IMR-90 (cell line): ENCODE measurements around the gene CAV3. TPM values are rescaled to one million over a fixed set of nuclear protein-coding genes. Genes with fewer than 3 reads are reported as not detected.
A peak's percentile ranks its signal among the peaks of the same experiment; 100 is the strongest.

Experiments used
- ATAC-seq: fragments of 200-7000 bp; cut with Tn5 transposase; 2 replicates; pipeline ENCODE4 v1.9.1; 2020; ENCODE audit warnings: low read depth, mild to moderate bottlenecking, moderate library complexity
- BruUV-seq: library from RNA; stranded (reverse); fragments of 400-500 nt; replicated peaks from 2 replicates; lab custom pipeline; 2021; lab: Mats Ljungman, UMichigan
- CTCF ChIA-PET: fragments of 300-600 bp; formaldehyde crosslinking; extraction: SDS; loops from one replicate; lab custom pipeline; 2021; ENCODE audit warnings: antibody characterized with exemption; lab: Yijun Ruan, JAX
- POLR2A ChIA-PET: fragments of 300-600 bp; sonication (Branson Sonifier 250); formaldehyde crosslinking; loops from one replicate; lab custom pipeline; 2022; ENCODE audit warnings: antibody characterized with exemption; ENCODE audit not compliant: unreplicated experiment; lab: Charles Lee
- DNase-seq: peaks from one replicate; pipeline ENCODE4 v3.0.0; 2013
- H2AFZ ChIP-seq: replicated peaks from 2 replicates; pipeline ENCODE3; 2013; ENCODE audit warnings: low read length, mild to moderate bottlenecking; ENCODE audit not compliant: poor library complexity
- H2AK5ac ChIP-seq: 2 replicates; pipeline ENCODE4 v1.6.1; 2013; ENCODE audit warnings: low read depth, low read length, inconsistent platforms
- H2AK9ac ChIP-seq: replicated peaks from 2 replicates; pipeline ENCODE3; 2013; ENCODE audit warnings: mild to moderate bottlenecking, low read depth, low read length, moderate library complexity; ENCODE audit not compliant: poor library complexity
- H2BK120ac ChIP-seq: 2 replicates; pipeline ENCODE4 v1.6.1; 2013; ENCODE audit warnings: low read depth, low read length, inconsistent platforms
- H2BK15ac ChIP-seq: 3 replicates; pipeline ENCODE4 v1.6.1; 2013; ENCODE audit warnings: low read depth, low read length, inconsistent platforms
- H2BK20ac ChIP-seq: 2 replicates; pipeline ENCODE4 v1.6.1; 2013; ENCODE audit warnings: low read depth, mild to moderate bottlenecking, inconsistent platforms, low read length, moderate library complexity
- H2BK5ac ChIP-seq: 2 replicates; pipeline ENCODE4 v1.6.1; 2013; ENCODE audit warnings: mild to moderate bottlenecking, low read depth, low read length, inconsistent platforms; ENCODE audit not compliant: poor library complexity, severe bottlenecking
- H3K14ac ChIP-seq: replicated peaks from 2 replicates; pipeline ENCODE4 v1.6.1; 2013; ENCODE audit warnings: low read depth, low read length, inconsistent platforms
- H3K18ac ChIP-seq: 2 replicates; pipeline ENCODE4 v1.6.1; 2013; ENCODE audit warnings: low read depth, low read length, control low read depth
- H3K23ac ChIP-seq: 2 replicates; pipeline ENCODE4 v1.6.1; 2013; ENCODE audit warnings: low read depth, low read length, inconsistent platforms
- H3K27ac ChIP-seq: 2 replicates; pipeline ENCODE4 v1.5.1; 2013; ENCODE audit warnings: mild to moderate bottlenecking, control low read depth, low read length; ENCODE audit not compliant: insufficient read depth
- H3K27me3 ChIP-seq: 2 replicates; pipeline ENCODE4 v1.6.1; 2013; ENCODE audit warnings: low read length; ENCODE audit not compliant: control insufficient read depth, insufficient read depth
- H3K36me3 ChIP-seq: 2 replicates; pipeline ENCODE4 v1.6.1; 2013; ENCODE audit warnings: low read length, mixed read lengths; ENCODE audit not compliant: control insufficient read depth, insufficient read depth
- H3K4ac ChIP-seq: 2 replicates; pipeline ENCODE4 v1.6.1; 2013; ENCODE audit warnings: low read depth, low read length, inconsistent platforms
- H3K4me1 ChIP-seq: 2 replicates; pipeline ENCODE4 v1.6.1; 2013; ENCODE audit warnings: low read length, mixed read lengths; ENCODE audit not compliant: control insufficient read depth, insufficient read depth
- H3K4me2 ChIP-seq: 2 replicates; pipeline ENCODE4 v1.6.1; 2013; ENCODE audit warnings: low read depth, mild to moderate bottlenecking, control low read depth, low read length, moderate library complexity
- H3K4me3 ChIP-seq: 2 replicates; pipeline ENCODE4 v1.5.1; 2013; ENCODE audit warnings: low read depth, mild to moderate bottlenecking, control low read depth, low read length, moderate library complexity; ENCODE audit not compliant: insufficient read depth
- H3K56ac ChIP-seq: 2 replicates; pipeline ENCODE4 v1.6.1; 2013; ENCODE audit warnings: low read length, inconsistent platforms; ENCODE audit not compliant: insufficient read depth; ENCODE audit errors: extremely low read depth
- H3K79me1 ChIP-seq, 2 experiments: 2 replicates each; pipeline ENCODE4 v1.6.1; 2013; ENCODE audit warnings: low read length in 2 of 2, inconsistent platforms in 1 of 2, low read depth in 1 of 2
- H3K9ac ChIP-seq: 2 replicates; pipeline ENCODE4 v1.6.1; 2013; ENCODE audit warnings: low read depth, low read length, control low read depth
- H3K9me1 ChIP-seq: 2 replicates; pipeline ENCODE4 v1.6.1; 2013; ENCODE audit warnings: low read length, inconsistent platforms; ENCODE audit not compliant: insufficient read depth
- H3K9me3 ChIP-seq: 2 replicates; pipeline ENCODE4 v1.6.1; 2013; ENCODE audit warnings: low read length; ENCODE audit not compliant: control insufficient read depth, insufficient read depth
- H4K20me1 ChIP-seq: 2 replicates; pipeline ENCODE4 v1.6.1; 2013; ENCODE audit warnings: low read length, inconsistent platforms; ENCODE audit not compliant: insufficient read depth
- H4K5ac ChIP-seq: 2 replicates; pipeline ENCODE4 v1.6.1; 2013; ENCODE audit warnings: mild to moderate bottlenecking, low read depth, low read length, control low read depth
- H4K8ac ChIP-seq, 2 experiments: 2 replicates each; pipeline ENCODE4 v1.6.1; 2013; ENCODE audit warnings: low read depth in 2 of 2, low read length in 2 of 2, control low read depth in 1 of 2, inconsistent platforms in 1 of 2
- H4K91ac ChIP-seq: 2 replicates; pipeline ENCODE4 v1.6.1; 2013; ENCODE audit warnings: low read depth, low read length, inconsistent platforms; ENCODE audit not compliant: insufficient read depth
- BHLHE40 ChIP-seq: fragments of 150-350 bp; IDR thresholded peaks from 2 replicates; pipeline ENCODE4 v1.6.1; 2016; ENCODE audit warnings: mild to moderate bottlenecking, low read depth, low read length
- CEBPB ChIP-seq: IDR thresholded peaks from 2 replicates; pipeline ENCODE4 v1.6.1; 2012; ENCODE audit warnings: low read depth, low read length, improper control_type of control experiment
- RAD21 ChIP-seq: IDR thresholded peaks from 2 replicates; pipeline ENCODE4 v1.6.1; 2012; ENCODE audit warnings: low read length, improper control_type of control experiment
- RCOR1 ChIP-seq: IDR thresholded peaks from 2 replicates; pipeline ENCODE4 v1.6.1; 2012; ENCODE audit warnings: mild to moderate bottlenecking, low read length, improper control_type of control experiment; ENCODE audit not compliant: insufficient replicate concordance
- RFX5 ChIP-seq: IDR thresholded peaks from 2 replicates; pipeline ENCODE4 v1.8.0; 2012; ENCODE audit warnings: low read depth, mild to moderate bottlenecking, low read length, moderate library complexity
- WGBS, 2 experiments: methylation state at CpG; one replicate each; pipeline versions ENCODE4 v1.1.5 to v1.1.7; 2013; ENCODE audit warnings: missing lambda C conversion rate in 2 of 2; ENCODE audit not compliant: insufficient read length in 1 of 2; ENCODE audit errors: extremely low coverage in 2 of 2; 5-methylcytosine and 5-hydroxymethylcytosine counted together
- dilution Hi-C: fragments of 300-500 bp; cut with HindIII; formaldehyde crosslinking; loops from one replicate; pipeline ENCODE4 v1.14.3; 2018; ENCODE audit warnings: low sequenced_read_pairs; ENCODE audit not compliant: unreplicated experiment
- in situ Hi-C: fragments of 300-500 bp; cut with MboI; formaldehyde crosslinking; loops from 3 replicates; pipeline ENCODE4 v1.14.3; 2019; ENCODE audit warnings: low sequenced_read_pairs, inconsistent platforms, mixed read lengths
- intact Hi-C: fragments of 100-400 bp; cut with micrococcal nuclease; formaldehyde crosslinking; loops from 2 replicates; pipeline ENCODE4 v1.10.0; 2022
- polyA plus RNA-seq, 3 experiments: library from polyadenylated mRNA; depleted of rRNA; stranded (reverse); fragments of >200 nt; gene quantifications; 2 replicates each; pipeline ENCODE4 v1.2.3, GENCODE V29; 2012; ENCODE audit warnings: low replicate concordance in 1 of 3
- total RNA-seq: library from RNA; depleted of rRNA; stranded (reverse); fragments of >200 nt; gene quantifications from 2 replicates; pipeline ENCODE4 v1.2.3, GENCODE V29; 2012

The CAV3 gene
- total and polyA plus RNA-seq, 2 of the 4 experiments (the other 2 are of a cell fraction): 0.17 to 0.36 TPM

DNA sequence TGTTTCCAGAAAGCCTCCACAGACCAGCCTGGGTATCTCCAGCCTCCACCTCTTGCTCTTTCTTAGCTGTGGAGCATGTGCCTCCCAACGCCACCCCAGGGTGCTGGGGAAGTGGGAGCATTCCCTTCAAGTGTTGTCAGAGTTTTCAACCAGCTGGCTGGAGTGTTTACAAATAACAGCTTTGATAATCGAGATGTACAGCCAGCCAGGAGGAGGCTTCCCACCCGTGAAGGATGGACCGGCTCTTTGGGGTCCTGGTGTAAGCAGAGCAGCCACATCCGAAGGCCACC lies 44.3 kb downstream of the CAV3 start:
- Histone ChIP-seq H4K5ac (no peak overlapping the region), H3K79me1 (no peaks in the 10 kb centered on the region), H4K91ac (no peak overlapping the region), H2BK20ac (no peak overlapping the region), H3K27me3 (no peaks in the 10 kb centered on the region), H3K9me1 (0 out of 2 replicates have a peak, but pooled peaks cover 6% of the 10 kb centered on the region), H3K56ac (no peak overlapping the region), H2BK15ac (no peak overlapping the region), H4K20me1 (no peaks in the 10 kb centered on the region), H4K8ac (peak overlapping the region in 1 of 2 experiments; percentile 0; a peak in 1 of 4 replicates), H3K14ac (peak overlapping the region; percentile 45; the same call in 1 of the 2 replicates), H3K4me1 (peaks cover 4% of the 10 kb centered on the region), H3K9ac (no peak overlapping the region), H2AFZ (peak overlapping the region; percentile 52), H3K4ac (peak overlapping the region; percentile 7; the same call in 1 of the 2 replicates), H3K23ac (no peak overlapping the region), H3K18ac (no peak overlapping the region; the same call in 1 of the 2 replicates), H3K36me3 (no peaks in the 10 kb centered on the region), H2BK5ac (peak overlapping the region; percentile 69), H3K9me3 (no peaks in the 10 kb centered on the region), H3K4me2 (no peak overlapping the region), H3K27ac (no peak overlapping the region), H2BK120ac (0 out of 2 replicates have a peak overlapping the region, but pooled peaks have one; percentile 26), H3K4me3 (no peak overlapping the region), H2AK9ac (peak overlapping the region; percentile 60), H2AK5ac (no peak overlapping the region)
- BruUV-seq: no TSS peak
- ChIA-PET POLR2A (no interaction called here), CTCF (interaction anchor here (0.6 to 1.9 kb wide), 2 partner anchors 8 to 377 kb away, joined by 3 to 7 read pairs; partner anchors contain the start of gene OXTR)
- dilution Hi-C loops (no loop called here), intact Hi-C loops (no loop called here), in situ Hi-C loops (loop anchor here (10.0 to 25.0 kb wide), 2 partner anchors 187 to 534 kb away; partner anchors contain the start of gene RAD18)
- DNase-seq (no peak), ATAC-seq (no peak; the same call in 1 of the 2 replicates)
- TF ChIP-seq RFX5 (no peak), CEBPB (no peak), RAD21 (no peak), RCOR1 (no peak), BHLHE40 (no peak)
- WGBS, 2 experiments: no CpG with 5 or more reads among the region's 5 CpGs
